Neural progenitor cell (in vitro differentiated cells): ENCODE results near the gene ARL15.

Experiments used
- CTCF ChIP-seq: fragments of 200-600 bp; sonication (generic); IDR thresholded peaks from 2 replicates; pipeline ENCODE4 v1.5.1; 2017; ENCODE audit warnings: antibody characterized with exemption, mild to moderate bottlenecking
- EZH2phosphoT487 ChIP-seq: fragments of 200-600 bp; sonication (generic); IDR thresholded peaks from 2 replicates; pipeline ENCODE4 v1.6.1; 2017; ENCODE audit warnings: antibody characterized with exemption

GRCh38 chr5:54094706-54095105, 215.7 kb downstream of the ARL15 start:
- TF ChIP-seq CTCF (no peak), EZH2phosphoT487 (no peak)
